Body of pancreas (tissue), 4 donors: Measurements from ENCODE around the gene RSRC1.
"Not testable (repeated sequence)": the region's sequence is repeated elsewhere in the genome, so short reads cannot be mapped to it uniquely, and the experiment has no call there.

Experiments
- POLR2A ChIP-seq, 3 donors: fragments of 450-650 bp; IDR thresholded peaks; one replicate each; pipeline ENCODE4 v1.6.1; 2016; ENCODE audit warnings: antibody characterized with exemption in 3 of 3, mild to moderate bottlenecking in 2 of 3
- TF ChIP-seq, protein P1 (sequence below), 7 experiments: fragments of 450-650 bp in 4 of 7; fragments of 200-600 bp in 3 of 7; sonication (generic) in 3 of 7; IDR thresholded peaks; one replicate each; pipeline ENCODE4 v1.5.1; 2016 to 2019; ENCODE audit warnings: antibody characterized with exemption in 7 of 7

DNA sequence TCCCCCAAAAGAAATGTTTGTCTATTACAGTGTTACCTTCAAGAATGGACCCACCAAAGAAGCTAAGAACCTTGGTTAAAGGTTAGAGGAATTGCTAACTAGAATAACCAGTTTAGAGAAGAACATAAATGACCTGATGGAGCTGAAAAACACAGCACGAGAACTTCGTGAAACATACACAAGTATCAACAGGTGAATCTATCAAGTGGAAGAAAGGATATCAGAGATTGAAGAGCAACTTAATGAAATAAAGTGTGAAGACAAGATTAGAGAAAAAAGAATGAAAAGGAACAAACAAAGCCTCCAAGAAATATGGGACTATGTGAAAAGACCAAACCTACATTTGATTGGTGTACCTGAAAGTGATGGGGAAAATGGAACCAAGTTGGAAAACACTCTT lies 44.3 kb upstream of the RSRC1 start:
- TF ChIP-seq POLR2A (IDR thresholded peaks at IDR 0.05), result not testable (repeated sequence)
- TF ChIP-seq, protein P1, sequence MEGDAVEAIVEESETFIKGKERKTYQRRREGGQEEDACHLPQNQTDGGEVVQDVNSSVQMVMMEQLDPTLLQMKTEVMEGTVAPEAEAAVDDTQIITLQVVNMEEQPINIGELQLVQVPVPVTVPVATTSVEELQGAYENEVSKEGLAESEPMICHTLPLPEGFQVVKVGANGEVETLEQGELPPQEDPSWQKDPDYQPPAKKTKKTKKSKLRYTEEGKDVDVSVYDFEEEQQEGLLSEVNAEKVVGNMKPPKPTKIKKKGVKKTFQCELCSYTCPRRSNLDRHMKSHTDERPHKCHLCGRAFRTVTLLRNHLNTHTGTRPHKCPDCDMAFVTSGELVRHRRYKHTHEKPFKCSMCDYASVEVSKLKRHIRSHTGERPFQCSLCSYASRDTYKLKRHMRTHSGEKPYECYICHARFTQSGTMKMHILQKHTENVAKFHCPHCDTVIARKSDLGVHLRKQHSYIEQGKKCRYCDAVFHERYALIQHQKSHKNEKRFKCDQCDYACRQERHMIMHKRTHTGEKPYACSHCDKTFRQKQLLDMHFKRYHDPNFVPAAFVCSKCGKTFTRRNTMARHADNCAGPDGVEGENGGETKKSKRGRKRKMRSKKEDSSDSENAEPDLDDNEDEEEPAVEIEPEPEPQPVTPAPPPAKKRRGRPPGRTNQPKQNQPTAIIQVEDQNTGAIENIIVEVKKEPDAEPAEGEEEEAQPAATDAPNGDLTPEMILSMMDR (IDR thresholded peaks at IDR 0.05), result not testable (repeated sequence)
